HG03432 (cell line): ENCODE measurements around the gene GREM1.

Source experiments
- ATAC-seq: cut with Tn5 transposase; IDR thresholded peaks from one replicate; pipeline ENCODE4 v1.9.1; 2021; ENCODE audit warnings: mild to moderate bottlenecking, moderate library complexity; ENCODE audit not compliant: unreplicated experiment

Gene GREM1

GRCh38 chr15:32717426-32718226, at the start of gene GREM1:
TSS of gene GREM1 (plus strand) at chr15:32718004. CDS start at chr15:32730691, 12,687 bp downstream.
- ATAC-seq = no peak

- no peak for ATAC-seq
Measured at GRCh38 chr15:32668942-32669341, 48.9 kb upstream of the GREM1 start.

DNA sequence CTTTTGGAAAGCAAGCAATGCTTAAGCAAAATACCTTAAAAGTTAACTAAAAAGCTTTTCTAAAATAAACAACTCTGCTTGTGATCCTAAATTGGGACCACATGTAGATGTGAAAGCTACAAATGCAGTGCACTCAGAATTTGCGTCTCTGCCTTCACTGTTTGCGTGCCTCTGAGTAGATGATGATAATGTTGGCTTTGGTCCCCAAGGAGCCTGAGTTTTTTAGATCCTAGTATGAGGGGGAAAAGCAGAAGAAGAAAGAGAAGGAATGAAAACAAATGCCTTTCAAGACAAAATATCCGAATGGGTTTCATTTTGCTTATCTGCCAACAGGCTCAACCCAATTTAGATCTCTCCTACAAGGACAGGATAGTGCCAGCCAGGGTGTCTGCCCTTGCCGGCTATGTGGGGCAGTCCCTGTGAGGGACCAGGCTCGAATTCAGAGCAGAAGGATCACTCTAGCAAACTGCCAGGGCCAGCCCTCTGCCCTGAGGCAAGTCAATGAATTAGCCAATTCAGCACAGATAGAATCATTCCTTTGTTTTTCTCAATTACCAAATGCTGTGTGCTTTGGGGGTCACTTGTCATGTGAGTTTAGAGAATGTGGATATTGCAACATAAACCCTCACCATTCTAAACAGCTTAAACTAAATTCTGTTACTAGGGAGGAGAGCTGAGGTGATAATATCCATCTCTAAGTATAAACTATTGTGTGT, 47.8 kb upstream of the GREM1 start:
- ATAC-seq = no peak

DNA sequence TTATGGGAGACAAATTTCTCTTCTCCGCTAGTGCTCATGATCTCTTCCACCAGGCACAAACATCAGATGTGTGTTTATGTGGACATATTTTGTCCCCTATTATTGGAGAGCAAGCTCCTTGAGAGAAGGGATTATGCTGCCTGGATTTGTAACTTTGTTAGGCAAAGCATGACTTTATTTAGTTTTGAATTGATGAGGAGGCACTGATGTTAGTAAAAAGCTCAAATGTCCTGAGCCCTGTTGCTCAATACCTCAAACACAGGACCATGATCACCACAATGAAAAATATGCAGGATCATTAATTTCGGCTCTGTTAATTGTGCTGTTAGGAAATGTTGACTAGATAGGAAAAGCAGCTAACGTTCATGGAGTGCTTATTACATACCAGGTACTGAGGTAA, 47.2 kb upstream of the GREM1 start:
- ATAC-seq = no peak

GRCh38 chr15:32671339-32672325, 46.2 kb upstream of the GREM1 start:
- no peak for ATAC-seq

DNA sequence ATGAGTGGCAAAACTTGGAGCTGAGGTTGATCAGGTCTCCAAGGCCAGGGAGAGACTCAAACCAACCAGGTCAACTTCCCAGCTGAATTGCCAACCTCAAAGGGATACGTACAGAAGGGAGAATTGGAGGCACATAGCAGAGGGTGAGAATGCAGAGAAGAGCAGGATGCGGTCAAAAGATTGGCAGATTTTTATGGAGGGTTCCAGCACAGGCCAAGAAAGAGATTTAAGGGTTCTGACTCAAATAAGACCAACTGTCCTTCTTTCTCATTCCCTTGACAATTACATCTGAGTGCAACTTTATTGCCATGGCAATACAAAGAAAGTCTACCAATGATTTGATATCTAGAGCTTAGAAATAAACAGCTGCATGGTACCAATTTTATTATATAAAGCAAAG, 43.1 kb upstream of the GREM1 start:
- no peak for ATAC-seq

GRCh38 chr15:32675466-32675865, 42.3 kb upstream of the GREM1 start:
- no peak for ATAC-seq

GRCh38 chr15:32676169-32676568, 41.6 kb upstream of the GREM1 start:
- ATAC-seq = no peak

GRCh38 chr15:32677238-32677750, 40.5 kb upstream of the GREM1 start:
- no peak for ATAC-seq

DNA sequence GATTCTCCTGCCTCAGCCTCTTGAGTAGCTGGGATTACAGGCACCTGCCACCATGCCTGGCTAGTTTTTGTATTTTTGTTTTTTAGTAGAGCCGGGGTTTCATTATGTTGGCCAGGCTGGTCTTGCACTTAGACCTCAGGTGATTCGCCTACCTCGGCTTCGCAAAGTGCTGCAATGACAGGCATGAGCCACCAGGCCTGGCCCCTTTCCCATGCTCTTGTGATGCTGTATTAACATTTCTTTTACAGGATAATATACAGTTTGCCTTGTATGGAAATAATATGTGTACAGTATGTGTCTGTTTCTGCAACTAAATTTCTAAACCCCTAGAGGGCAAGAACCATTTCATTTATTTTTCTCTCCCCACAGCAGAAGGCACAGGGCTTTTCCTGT, 38.5 kb upstream of the GREM1 start:
- no peak for ATAC-seq

DNA sequence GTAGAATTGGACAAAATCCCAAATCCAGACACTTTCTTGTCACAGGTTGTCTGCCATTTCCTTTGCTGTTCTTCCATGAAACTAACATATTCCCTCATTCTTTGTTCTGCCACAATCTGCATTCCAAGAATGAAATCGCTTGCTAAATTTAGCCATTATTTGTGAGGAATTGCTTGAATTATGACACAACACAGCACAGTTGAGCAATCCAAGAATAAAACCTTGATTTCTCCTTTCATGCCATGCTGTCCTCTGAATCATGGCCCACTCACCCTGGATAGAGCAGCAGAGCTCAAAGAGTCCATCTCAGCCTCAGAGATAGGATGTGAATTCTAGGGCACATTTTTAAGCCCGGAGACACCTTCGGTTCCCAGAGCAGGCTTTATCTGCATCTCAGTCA, 35.2 kb upstream of the GREM1 start:
- ATAC-seq = no peak

DNA sequence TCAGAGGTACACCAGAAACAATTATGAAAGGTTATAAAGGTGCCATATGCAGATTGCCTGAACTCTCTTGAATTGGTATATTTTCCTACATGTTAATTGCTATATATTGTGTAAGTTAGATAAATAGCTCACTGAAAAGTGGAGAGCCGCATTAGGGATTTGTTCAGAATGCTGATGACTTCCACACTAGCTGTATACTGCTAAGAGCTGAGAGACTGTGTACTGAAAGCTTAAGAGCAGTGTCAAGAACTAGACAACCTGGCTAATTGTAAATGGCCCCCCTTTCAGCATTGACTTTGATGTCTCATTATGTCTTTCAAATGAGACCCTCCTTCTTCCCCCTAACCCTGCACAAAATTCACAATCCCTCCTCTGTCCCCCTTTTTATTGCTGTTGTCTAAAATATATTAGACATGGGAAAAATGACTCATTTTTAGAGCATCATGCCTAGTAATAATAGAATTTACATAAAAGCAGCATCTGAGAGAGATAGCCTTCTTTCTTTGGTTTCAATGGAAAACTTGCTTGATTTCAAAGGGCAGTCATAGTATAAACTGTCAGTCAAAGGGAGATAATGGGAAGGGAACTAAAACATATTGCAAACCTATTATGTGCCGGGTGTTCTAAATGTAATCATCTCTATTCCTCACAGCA, 34.7 kb upstream of the GREM1 start:
- no peak for ATAC-seq

DNA sequence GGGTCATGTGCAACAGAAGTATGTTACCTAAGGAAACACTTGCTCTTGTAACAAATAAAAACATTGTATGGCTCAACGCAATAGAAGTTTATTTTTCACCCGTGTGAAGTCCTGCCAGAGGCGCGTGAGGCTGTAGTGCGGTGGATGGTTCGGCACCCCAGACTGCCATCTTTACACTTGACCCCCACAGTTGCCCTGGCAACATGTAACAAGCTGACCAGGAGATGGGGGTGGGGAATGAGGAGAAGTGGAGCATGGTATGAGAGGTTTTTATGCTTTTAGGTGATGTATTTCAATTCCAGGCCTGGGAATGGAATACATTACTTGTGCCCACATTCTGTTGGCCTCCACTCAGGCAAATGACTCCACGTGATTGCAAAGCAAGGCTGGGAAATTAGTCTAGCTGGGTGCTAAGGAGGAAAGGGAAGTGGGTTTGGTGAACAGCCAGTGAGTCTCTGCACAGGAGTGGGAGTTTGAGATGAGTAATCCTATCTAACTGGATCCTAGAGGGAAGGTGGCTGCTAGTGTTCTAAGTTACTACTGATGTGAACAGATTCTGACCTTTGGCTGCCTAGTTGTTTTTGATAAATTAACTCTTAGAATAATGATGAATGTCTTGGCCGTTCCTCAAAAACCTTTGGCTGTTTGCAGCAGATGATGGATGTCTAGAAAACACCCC, 33.8 kb upstream of the GREM1 start:
- ATAC-seq = no peak

GRCh38 chr15:32685576-32685975, 32.2 kb upstream of the GREM1 start:
- no peak for ATAC-seq

DNA sequence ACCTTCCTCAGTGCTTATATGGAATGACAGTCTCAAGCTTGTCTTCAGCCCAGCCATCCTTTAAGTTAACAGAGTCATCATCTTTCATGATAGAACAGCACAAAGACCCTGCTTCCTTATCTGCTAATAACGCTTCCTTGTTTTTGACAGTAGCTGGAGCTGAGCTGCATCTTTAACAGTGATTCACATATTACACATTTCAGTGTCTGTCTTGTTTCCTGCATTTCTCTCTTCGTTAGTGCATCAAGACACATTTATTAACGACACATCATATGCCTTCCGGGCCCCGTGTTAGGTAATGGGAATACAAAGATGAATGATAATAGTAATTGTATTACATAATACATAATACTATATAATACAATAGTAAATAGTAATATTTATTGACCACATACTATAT, 30.2 kb upstream of the GREM1 start:
- no peak for ATAC-seq

DNA sequence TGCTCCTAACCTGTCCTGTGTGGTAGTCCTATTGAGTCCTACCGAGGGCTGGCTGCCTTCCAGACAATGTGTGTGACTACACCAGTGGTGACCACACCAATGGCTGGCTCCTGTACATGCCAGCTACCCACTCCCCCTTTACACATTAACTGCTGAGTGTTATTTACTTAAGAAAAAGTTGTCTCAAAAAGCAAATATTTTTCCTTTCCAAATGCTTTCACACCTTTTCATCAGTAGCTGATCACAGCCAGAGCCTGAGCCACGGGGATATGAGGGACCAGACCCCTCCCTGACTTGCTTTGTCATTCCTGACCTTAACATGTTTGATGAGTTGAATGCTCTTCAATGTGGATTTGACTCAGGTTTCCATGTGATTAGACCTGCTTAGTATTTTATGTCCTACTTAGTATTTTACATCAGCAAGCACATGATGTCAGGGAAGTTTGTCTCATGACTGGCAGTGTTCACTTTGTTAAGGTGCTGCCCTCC, 29.6 kb upstream of the GREM1 start:
- ATAC-seq = no peak

- no peak for ATAC-seq
Measured at GRCh38 chr15:32690941-32691688, 26.7 kb upstream of the GREM1 start.

DNA sequence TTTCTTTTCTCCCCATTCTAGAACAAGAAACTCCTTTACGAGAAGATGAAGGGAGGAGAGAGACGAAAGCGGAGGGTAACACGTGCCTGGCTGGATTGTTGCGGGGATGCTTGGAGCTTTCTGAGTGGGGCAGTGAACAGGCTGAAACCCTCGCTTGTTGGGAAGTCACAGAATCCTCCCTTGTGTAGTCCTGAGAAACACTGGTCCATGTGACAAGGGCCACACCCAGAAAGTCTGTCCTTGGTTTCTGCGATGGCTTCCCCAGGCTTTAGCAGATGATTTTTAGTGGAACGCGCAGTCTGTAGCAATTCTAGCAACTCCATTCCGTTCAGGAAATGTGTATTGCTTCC, 26.1 kb upstream of the GREM1 start:
- ATAC-seq = no peak

DNA sequence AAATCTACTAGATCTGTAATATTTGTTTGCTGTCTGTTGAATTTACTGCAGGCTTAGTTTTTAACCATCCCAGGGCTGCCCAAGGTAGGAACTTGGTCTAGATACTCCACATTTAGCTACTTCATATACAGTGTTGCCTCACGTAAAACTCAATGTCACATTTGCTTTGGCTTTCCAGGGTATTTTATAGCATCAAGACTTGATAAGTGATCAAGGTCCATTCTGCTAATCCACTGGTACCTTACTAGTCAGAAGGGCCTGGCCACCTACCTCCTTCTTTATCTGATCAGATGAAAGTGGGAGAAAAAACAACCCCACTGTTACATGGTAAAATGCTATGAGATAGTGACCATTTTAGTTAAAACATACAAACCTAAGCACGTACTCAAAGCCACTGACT, 25.5 kb upstream of the GREM1 start:
- no peak for ATAC-seq
